K562 (cell line): Measurements from ENCODE around the gene FOSL1. TPM values are rescaled to one million over a fixed set of nuclear protein-coding genes. Genes with fewer than 3 reads are reported as not detected.

Source experiments
- DIDO1 ChIP-seq: fragments of 450-650 bp; IDR thresholded peaks from 2 replicates; pipeline ENCODE4 v1.6.1; 2016; ENCODE audit warnings: low read depth, missing biosample characterization, missing genetic modification characterization
- NCOA2 ChIP-seq, 2 experiments: fragments of 450-650 bp; IDR thresholded peaks; 2 replicates each; pipeline ENCODE4 v1.6.1; 2018; ENCODE audit warnings: mild to moderate bottlenecking in 2 of 2, moderate library complexity in 1 of 2; ENCODE audit not compliant: partially characterized antibody in 2 of 2
- NFRKB ChIP-seq: fragments of 450-650 bp; IDR thresholded peaks from 2 replicates; pipeline ENCODE4 v1.6.1; 2016; ENCODE audit warnings: low read depth
- NFYB ChIP-seq: IDR thresholded peaks from 2 replicates; pipeline ENCODE4 v1.6.1; 2011; ENCODE audit warnings: mild to moderate bottlenecking, moderate library complexity; ENCODE audit not compliant: insufficient read length; ENCODE audit errors: extremely low read depth
- NR1H2 ChIP-seq: sonication (generic); formaldehyde crosslinking; IDR thresholded peaks from 2 replicates; pipeline ENCODE4 v1.4.0; 2020; ENCODE audit warnings: mild to moderate bottlenecking, missing genetic modification reagents
- RCOR1 ChIP-seq, 2 experiments: IDR thresholded peaks; 2 replicates each; pipeline ENCODE4 v1.6.1; 2012; ENCODE audit warnings: low read depth in 2 of 2, low read length in 2 of 2, borderline replicate concordance in 1 of 2, improper control_type of control experiment in 1 of 2
- SREBF2 ChIP-seq: sonication (generic); formaldehyde crosslinking; IDR thresholded peaks from 2 replicates; pipeline ENCODE4 v1.4.0; 2020; ENCODE audit warnings: mild to moderate bottlenecking, missing genetic modification reagents
- ZKSCAN1 ChIP-seq: fragments of 150-350 bp; IDR thresholded peaks from 2 replicates; pipeline ENCODE4 v1.6.1; 2016; ENCODE audit warnings: low read depth, low read length
- ZNF316 ChIP-seq: fragments of 450-650 bp; IDR thresholded peaks from 2 replicates; pipeline ENCODE4 v1.6.1; 2016
- polyA plus RNA-seq, 8 experiments: library from polyadenylated mRNA; depleted of rRNA in 4 of 8; stranded (reverse) in 5 of 8; unstranded in 3 of 8; fragments of >200 nt; fragmentation: Nextera tagmentation in 2 of 8; fragmentation: Illumina TruSeq in 1 of 8; extraction: Ambion mirVana in 2 of 8; extraction: Trizol in 1 of 8; gene quantifications; 2 replicates each; pipeline versions ENCODE4 v1.2.1 to v1.2.3, GENCODE V29; 2011 to 2014; ENCODE audit warnings: inconsistent platforms in 1 of 8, missing spikeins in 1 of 8
- total RNA-seq, 7 experiments: library from RNA; depleted of rRNA in 6 of 7; stranded (reverse); fragments of >200 nt in 6 of 7; fragmentation: Illumina TruSeq in 2 of 7; extraction: Trizol in 2 of 7; gene quantifications; 2 replicates each; pipeline versions ENCODE4 v1.2.1 to v1.2.3, GENCODE V29; 2011 to 2021; ENCODE audit warnings: low replicate concordance in 1 of 7
- TF ChIP-seq, protein P1 (sequence below): sonication (generic); formaldehyde crosslinking; IDR thresholded peaks from 2 replicates; pipeline ENCODE4 v1.8.1; 2023; ENCODE audit warnings: mild to moderate bottlenecking, missing genetic modification reagents
- TF ChIP-seq, protein P2 (sequence below): fragments of 450-650 bp; conservative IDR thresholded peaks from 2 replicates; pipeline ENCODE4 v1.6.1; 2016; ENCODE audit warnings: missing genetic modification characterization, low read depth, mild to moderate bottlenecking, missing compliant biosample characterization, moderate library complexity
- TF ChIP-seq, protein P3 (sequence below): fragments of 450-650 bp; IDR thresholded peaks from 2 replicates; pipeline ENCODE4 v1.6.1; 2018; ENCODE audit not compliant: partially characterized antibody
- TF ChIP-seq, protein P4 (sequence below): sonication (generic); formaldehyde crosslinking; IDR thresholded peaks from 2 replicates; pipeline ENCODE4 v1.8.0; 2023; ENCODE audit warnings: mild to moderate bottlenecking, missing genetic modification reagents

The FOSL1 gene
- total and polyA plus RNA-seq, 9 of the 15 experiments (the other 6 are each of a cell fraction or from before 2014, with no cell fraction given), result 3.5 to 39.6 (median 10.0) TPM

DNA sequence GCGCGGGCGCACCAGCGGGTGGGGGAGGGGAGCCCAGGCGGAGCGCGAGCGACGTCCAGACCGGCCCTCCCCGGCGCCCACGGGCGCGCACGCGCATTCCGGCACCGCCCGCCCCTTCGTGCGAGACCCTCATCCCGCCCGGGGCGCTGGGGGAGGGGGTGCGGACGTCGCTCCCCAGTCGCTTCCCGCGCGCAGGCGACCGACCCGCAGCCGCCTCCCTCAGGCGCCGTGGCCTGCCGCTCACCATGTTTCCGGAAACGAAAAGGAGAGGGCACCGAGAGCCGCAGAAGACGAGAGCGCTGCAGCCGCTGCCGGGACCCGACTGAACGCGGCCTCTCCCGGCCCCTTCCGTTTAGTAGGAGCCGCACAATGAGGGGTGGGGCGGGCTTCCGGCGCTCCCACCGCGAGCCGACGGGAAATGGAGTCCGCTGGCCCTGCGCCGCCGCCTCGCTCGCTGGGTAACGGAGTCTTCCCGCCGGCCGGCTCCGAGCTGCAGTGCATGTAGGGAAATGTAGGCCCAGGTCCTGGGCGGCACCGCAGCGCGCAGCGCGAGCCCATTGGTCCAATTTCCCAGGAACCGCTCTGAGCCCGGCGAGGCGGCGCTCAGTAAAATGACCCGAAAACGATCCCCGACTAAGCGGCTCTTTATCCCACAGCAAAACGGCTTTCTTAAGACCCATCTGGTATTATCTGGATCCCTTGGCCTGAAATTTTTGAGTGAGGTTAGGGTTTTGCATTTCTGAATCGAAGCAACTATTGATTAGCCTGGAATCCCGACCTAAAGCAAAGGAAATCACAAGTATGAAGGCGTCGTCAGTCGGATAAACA lies 42.1 kb downstream of the FOSL1 start, which contains the start of gene CFL1 (continued):
- TF ChIP-seq, protein P1, sequence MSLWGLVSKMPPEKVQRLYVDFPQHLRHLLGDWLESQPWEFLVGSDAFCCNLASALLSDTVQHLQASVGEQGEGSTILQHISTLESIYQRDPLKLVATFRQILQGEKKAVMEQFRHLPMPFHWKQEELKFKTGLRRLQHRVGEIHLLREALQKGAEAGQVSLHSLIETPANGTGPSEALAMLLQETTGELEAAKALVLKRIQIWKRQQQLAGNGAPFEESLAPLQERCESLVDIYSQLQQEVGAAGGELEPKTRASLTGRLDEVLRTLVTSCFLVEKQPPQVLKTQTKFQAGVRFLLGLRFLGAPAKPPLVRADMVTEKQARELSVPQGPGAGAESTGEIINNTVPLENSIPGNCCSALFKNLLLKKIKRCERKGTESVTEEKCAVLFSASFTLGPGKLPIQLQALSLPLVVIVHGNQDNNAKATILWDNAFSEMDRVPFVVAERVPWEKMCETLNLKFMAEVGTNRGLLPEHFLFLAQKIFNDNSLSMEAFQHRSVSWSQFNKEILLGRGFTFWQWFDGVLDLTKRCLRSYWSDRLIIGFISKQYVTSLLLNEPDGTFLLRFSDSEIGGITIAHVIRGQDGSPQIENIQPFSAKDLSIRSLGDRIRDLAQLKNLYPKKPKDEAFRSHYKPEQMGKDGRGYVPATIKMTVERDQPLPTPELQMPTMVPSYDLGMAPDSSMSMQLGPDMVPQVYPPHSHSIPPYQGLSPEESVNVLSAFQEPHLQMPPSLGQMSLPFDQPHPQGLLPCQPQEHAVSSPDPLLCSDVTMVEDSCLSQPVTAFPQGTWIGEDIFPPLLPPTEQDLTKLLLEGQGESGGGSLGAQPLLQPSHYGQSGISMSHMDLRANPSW (CRISPR knock-in tag), result peak; percentile 80
- no peak for TF ChIP-seq NFRKB
- no peak for TF ChIP-seq ZKSCAN1
- no peak for TF ChIP-seq ZNF316
- TF ChIP-seq NFYB, result peak; percentile 87
- TF ChIP-seq, protein P2, sequence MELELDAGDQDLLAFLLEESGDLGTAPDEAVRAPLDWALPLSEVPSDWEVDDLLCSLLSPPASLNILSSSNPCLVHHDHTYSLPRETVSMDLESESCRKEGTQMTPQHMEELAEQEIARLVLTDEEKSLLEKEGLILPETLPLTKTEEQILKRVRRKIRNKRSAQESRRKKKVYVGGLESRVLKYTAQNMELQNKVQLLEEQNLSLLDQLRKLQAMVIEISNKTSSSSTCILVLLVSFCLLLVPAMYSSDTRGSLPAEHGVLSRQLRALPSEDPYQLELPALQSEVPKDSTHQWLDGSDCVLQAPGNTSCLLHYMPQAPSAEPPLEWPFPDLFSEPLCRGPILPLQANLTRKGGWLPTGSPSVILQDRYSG (tag), result no peak
- TF ChIP-seq NCOA2 (IDR thresholded peaks at IDR 0.05; ENCODE audit: partially characterized antibody in 2 of 2), result no peak
- TF ChIP-seq RCOR1 (IDR thresholded peaks at IDR 0.05; ENCODE audit: borderline replicate concordance in 1 of 2, low read depth in 2 of 2, low read length in 2 of 2), result no peak
- TF ChIP-seq, protein P3, sequence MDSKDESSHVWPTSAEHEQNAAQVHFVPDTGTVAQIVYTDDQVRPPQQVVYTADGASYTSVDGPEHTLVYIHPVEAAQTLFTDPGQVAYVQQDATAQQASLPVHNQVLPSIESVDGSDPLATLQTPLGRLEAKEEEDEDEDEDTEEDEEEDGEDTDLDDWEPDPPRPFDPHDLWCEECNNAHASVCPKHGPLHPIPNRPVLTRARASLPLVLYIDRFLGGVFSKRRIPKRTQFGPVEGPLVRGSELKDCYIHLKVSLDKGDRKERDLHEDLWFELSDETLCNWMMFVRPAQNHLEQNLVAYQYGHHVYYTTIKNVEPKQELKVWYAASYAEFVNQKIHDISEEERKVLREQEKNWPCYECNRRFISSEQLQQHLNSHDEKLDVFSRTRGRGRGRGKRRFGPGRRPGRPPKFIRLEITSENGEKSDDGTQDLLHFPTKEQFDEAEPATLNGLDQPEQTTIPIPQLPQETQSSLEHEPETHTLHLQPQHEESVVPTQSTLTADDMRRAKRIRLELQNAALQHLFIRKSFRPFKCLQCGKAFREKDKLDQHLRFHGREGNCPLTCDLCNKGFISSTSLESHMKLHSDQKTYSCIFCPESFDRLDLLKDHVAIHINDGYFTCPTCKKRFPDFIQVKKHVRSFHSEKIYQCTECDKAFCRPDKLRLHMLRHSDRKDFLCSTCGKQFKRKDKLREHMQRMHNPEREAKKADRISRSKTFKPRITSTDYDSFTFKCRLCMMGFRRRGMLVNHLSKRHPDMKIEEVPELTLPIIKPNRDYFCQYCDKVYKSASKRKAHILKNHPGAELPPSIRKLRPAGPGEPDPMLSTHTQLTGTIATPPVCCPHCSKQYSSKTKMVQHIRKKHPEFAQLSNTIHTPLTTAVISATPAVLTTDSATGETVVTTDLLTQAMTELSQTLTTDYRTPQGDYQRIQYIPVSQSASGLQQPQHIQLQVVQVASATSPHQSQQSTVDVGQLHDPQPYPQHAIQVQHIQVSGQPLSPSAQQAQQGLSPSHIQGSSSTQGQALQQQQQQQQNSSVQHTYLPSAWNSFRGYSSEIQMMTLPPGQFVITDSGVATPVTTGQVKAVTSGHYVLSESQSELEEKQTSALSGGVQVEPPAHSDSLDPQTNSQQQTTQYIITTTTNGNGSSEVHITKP, result peak; percentile 53
- TF ChIP-seq, protein P4, sequence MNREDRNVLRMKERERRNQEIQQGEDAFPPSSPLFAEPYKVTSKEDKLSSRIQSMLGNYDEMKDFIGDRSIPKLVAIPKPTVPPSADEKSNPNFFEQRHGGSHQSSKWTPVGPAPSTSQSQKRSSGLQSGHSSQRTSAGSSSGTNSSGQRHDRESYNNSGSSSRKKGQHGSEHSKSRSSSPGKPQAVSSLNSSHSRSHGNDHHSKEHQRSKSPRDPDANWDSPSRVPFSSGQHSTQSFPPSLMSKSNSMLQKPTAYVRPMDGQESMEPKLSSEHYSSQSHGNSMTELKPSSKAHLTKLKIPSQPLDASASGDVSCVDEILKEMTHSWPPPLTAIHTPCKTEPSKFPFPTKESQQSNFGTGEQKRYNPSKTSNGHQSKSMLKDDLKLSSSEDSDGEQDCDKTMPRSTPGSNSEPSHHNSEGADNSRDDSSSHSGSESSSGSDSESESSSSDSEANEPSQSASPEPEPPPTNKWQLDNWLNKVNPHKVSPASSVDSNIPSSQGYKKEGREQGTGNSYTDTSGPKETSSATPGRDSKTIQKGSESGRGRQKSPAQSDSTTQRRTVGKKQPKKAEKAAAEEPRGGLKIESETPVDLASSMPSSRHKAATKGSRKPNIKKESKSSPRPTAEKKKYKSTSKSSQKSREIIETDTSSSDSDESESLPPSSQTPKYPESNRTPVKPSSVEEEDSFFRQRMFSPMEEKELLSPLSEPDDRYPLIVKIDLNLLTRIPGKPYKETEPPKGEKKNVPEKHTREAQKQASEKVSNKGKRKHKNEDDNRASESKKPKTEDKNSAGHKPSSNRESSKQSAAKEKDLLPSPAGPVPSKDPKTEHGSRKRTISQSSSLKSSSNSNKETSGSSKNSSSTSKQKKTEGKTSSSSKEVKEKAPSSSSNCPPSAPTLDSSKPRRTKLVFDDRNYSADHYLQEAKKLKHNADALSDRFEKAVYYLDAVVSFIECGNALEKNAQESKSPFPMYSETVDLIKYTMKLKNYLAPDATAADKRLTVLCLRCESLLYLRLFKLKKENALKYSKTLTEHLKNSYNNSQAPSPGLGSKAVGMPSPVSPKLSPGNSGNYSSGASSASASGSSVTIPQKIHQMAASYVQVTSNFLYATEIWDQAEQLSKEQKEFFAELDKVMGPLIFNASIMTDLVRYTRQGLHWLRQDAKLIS (CRISPR knock-in tag), result peak; percentile 97
- no peak for TF ChIP-seq SREBF2 (CRISPR knock-in tag)
- no peak for TF ChIP-seq DIDO1 (tag)
- TF ChIP-seq NR1H2 (CRISPR knock-in tag), result no peak
